HG03045 (cell line): ENCODE data around the gene TRAPPC12.
A peak's percentile ranks its signal among the peaks of the same experiment; 100 is the strongest.

Experiments
- ATAC-seq: cut with Tn5 transposase; IDR thresholded peaks from one replicate; pipeline ENCODE4 v1.9.1; 2021; ENCODE audit warnings: mild to moderate bottlenecking, moderate library complexity; ENCODE audit not compliant: unreplicated experiment

TRAPPC12 gene

GRCh38 chr2:3405876-3406275 lies 26.4 kb downstream of the TRAPPC12 start:
- no peak for ATAC-seq

GRCh38 chr2:3406501-3406900 lies 27.0 kb downstream of the TRAPPC12 start:
- no peak for ATAC-seq

DNA sequence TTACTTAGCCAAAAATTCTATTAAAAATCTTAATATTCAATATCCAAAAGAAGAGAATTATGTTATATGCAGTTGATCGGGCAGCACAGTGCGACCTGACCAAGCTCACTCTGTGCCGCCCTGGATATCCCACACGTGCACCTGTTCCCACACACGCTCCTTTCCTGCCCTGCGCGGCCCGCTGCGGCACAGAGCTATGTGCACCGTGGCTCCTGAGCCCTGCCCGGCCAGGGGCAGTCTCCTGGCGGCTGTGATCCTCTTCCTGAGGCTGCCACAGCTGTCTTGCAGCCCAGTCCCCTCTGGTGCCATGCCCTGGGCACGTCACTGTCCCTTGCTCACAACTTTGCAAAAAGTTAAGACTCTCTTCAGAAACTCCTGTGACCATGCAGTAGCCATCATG lies 29.3 kb downstream of the TRAPPC12 start:
- ATAC-seq, result no peak

DNA sequence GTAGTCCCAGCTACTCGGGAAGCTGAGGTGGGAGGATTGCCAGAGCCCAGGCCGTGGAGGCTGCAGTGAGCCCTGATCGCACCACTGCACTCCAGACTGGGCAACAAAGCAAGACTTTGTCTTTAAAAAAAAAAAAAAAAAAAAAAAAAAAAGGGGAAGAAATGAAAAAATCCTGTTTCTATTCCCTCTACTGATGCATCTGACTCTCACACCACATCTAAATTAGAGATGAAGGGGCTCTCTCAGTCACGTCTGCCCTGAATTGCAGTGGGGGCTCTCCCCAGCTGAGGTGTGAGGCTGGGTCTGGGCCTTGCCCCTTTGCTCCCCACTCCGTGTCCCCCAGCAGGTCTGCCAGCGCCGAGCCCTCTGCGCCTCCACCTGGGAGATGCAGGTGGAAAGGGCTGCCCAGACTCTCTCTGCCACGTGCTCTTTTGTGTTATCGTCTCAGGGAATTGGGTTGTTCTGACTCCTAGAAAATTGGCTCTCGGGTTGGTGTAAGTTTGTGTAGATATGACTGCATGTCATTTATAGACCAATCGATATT lies 30.2 kb downstream of the TRAPPC12 start:
- ATAC-seq, result no peak

DNA sequence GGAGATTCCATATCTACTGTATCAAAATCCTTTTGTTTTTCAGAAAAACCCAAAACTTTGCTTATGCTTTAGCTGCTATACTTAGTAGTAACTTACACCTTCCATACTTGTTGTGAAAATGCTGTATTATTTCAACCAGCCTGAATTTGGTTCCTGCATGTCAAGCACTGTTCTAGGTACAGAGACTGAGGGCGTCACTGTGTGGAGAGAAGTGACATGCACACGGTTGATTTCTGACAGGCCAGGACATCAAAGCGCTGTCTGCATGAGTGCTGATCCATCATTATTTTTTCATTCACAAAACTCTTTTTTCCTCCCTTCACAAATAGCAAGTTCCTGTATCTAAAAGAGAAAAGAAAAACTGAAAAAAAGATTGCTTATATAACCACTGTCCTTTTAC lies 31.6 kb downstream of the TRAPPC12 start:
- ATAC-seq, result no peak

- ATAC-seq, result no peak
Measured at GRCh38 chr2:3413697-3414096, 34.2 kb downstream of the TRAPPC12 start.

- ATAC-seq, result no peak
Measured at GRCh38 chr2:3414133-3414860, 34.8 kb downstream of the TRAPPC12 start.

GRCh38 chr2:3418766-3419404 lies 39.4 kb downstream of the TRAPPC12 start:
- no peak for ATAC-seq

- no peak for ATAC-seq
Measured at GRCh38 chr2:3420076-3420768, 40.7 kb downstream of the TRAPPC12 start.

DNA sequence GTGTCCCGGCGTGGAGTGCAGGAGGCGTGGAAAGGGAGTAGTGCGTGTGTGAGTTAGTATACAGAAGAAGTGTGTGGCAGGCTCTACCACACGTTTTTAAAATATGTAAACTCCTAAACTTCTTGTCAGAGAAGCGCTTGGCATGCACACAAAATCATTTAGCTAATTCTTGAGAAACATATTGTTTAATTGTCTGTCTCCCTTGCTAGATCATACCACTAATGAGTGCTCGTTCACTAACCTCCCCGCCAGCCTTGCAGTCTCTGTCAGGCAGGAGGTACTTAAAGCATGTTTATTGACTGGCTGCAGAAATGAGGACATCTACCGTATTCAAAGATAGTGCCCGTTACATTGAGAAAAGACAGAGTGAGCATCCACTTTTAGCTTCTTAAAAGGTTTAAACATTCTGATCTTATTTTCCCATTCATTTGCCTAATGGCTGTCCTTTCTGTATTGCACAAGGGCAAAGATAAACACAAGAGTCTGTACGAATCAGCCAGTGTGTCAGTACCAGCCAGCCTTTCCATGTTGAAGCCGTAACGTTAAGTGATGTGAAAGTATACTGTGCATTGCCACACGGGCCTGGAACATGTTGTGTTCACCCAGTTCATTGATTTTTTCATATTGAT lies 41.4 kb downstream of the TRAPPC12 start:
- no peak for ATAC-seq

DNA sequence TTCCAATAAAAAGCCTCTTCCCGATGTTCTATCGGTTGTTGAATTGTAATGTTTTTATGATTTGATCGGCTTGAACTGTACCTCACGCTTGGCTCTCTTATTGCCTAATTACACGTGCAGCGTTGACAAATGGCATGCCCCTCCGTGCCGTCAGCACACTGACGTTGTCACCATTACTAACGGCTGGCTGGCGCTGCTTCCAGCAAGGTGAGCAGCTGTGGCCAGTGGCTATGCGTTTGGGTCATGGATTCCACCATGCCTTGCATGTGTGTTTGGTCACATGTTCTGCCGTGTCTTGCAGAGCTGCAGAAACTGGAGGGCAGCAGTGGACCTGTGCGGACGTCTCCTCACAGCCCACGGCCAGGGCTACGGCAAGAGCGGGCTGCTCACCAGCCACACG lies 42.1 kb downstream of the TRAPPC12 start:
- ATAC-seq, result no peak

DNA sequence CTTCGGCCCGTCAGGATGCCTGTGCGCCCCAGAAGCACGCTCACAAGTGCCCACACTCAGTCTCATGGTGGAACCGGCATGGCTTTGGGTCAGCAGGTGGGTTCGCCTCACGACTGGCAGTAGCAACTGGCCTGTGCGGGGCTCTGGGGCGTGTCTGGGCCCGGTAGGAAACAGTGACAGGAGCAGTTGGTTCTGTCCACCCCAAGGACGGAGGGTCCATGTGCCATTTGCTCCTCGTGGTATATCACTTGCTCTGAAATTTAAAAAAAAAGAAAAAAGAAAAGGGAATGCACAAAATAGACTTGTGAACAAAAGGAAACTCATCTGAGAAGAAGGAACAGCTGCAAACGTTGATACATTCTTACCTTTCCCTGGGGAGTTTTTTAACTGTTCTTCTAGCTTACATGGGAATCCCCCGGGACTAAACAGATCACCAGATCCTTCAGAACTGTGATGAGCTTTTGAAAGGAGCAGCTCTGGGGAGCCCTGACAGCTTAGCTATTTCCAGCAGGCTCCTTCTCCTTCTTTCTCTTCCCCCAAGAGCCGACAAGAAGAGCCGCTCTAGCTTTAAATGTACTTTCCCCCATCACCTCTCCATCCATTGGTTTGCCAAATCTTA lies 42.8 kb downstream of the TRAPPC12 start:
- ATAC-seq, result peak; percentile 38

DNA sequence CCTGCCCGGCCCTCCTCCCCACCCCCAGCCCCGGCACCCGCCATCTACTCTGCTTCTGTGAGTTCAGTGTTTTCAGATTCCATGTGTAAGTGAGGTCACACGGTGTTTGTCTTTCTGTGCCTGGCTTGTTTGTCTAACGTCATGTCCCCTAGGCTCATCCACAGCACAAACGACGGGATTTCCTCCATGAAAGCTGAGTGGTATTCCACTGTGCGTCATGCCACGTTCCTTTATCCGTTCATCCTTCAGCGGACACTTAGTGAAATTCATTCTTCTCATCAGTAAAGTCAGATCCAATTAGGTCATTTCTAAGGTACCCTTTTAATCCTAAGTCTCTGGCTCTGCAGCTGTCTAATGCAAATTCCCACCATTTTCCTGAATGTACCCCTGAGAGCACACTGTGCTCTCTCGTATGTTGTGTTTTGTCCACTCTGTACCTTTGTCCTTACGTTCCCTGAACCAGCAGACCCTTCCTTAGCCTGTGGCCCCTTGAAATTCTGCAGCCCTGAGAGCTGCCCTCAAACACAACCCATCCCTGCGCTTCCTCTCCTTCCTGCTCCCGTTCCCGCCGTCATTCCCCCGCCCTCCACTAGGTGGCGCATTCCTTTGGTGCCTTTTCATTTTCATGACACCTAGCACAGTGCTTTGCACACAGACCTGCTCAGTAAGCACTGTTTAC lies 44.1 kb downstream of the TRAPPC12 start:
- ATAC-seq, result no peak

- no peak for ATAC-seq
Measured at GRCh38 chr2:3424171-3424795, 44.8 kb downstream of the TRAPPC12 start.

DNA sequence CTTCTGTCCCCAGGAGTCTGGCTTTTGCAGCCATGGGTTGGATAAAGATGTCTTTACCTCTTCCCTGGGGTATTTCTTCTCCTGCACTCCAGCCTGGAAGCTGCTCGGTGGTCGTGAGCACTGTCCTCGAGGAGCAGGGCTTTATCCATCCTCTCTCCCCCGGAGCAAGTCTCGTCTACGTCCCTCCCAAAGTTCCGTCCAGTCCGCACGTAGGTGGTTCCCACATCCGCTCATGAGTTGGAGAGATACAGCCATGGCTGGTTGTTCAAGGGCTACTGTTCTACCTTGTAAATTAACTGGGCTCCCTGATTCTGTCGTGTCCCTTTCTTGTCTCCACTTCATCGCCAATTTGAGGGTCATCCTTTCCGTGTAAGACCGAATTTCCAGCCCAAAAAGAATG lies 47.1 kb downstream of the TRAPPC12 start:
- no peak for ATAC-seq

GRCh38 chr2:3427272-3427671 lies 47.8 kb downstream of the TRAPPC12 start:
- ATAC-seq, result peak; percentile 56

GRCh38 chr2:3428577-3428976 lies 49.1 kb downstream of the TRAPPC12 start:
- ATAC-seq, result no peak

GRCh38 chr2:3429066-3429610 lies 49.6 kb downstream of the TRAPPC12 start:
- ATAC-seq, result no peak

- ATAC-seq, result no peak
Measured at GRCh38 chr2:3430172-3430571, 50.7 kb downstream of the TRAPPC12 start.
